ENCODE results near the gene CD300H. TPM values are rescaled to one million over a fixed set of nuclear protein-coding genes. Genes with fewer than 3 reads are reported as not detected.

Gene CD300H
- total RNA-seq, 1 experiment from 2014 or later = not detected

- RAD21 ChIA-PET (ENCODE audit: low non-redundant PET in 1 of 2, low total read pairs in 2 of 2, uncharacterized antibody in 2 of 2, unreplicated experiment in 2 of 2) = no interaction called here
These were observed 11.8 kb downstream of the CD300H start for GRCh38 chr17:74555427-74555940.

GRCh38 chr17:74554909-74555308, 12.4 kb downstream of the CD300H start:
- ChIA-PET POLR2A (no interaction called here), RAD21 (ENCODE audit: low non-redundant PET in 1 of 2, low total read pairs in 2 of 2, uncharacterized antibody in 2 of 2, unreplicated experiment in 2 of 2) (no interaction called here), CTCF (interaction anchor here (2.6 to 3.7 kb wide), 2 partner anchors 11 to 12 kb away, joined by 11 to 19 read pairs; partner anchors contain the start of gene CD300H)
- Histone ChIP-seq H3K9me3 (ENCODE audit: control insufficient read depth in 1 of 2, insufficient read depth in 1 of 2, low read depth in 1 of 2, low read length in 2 of 2) (no peaks in the 10 kb centered on the region), H3K4me1 (ENCODE audit: control insufficient read depth in 1 of 2, insufficient read depth in 2 of 2, low read length in 2 of 2) (no peaks in the 10 kb centered on the region), H3K79me2 (ENCODE audit: insufficient read depth, low read length) (no peaks in the 10 kb centered on the region), H4K20me1 (ENCODE audit: insufficient read depth) (no peaks in the 10 kb centered on the region), H3K9me2 (ENCODE audit: insufficient read depth) (no peaks in the 10 kb centered on the region), H3K9ac (ENCODE audit: low read length) (no peak overlapping the region), H3K4me3 (replicated peaks in 1 of 2; ENCODE audit: low read depth in 1 of 2, low read length in 2 of 2) (no peak overlapping the region), H3K27me3 (ENCODE audit: insufficient read depth, low read length) (peaks cover 40% of the 10 kb centered on the region), H3K36me3 (ENCODE audit: control insufficient read depth in 1 of 2, insufficient read depth in 2 of 2, low read length in 2 of 2) (no peaks in the 10 kb centered on the region), H2AFZ (ENCODE audit: low read depth, low read length, poor library complexity, severe bottlenecking) (no peak overlapping the region), H3K4me2 (ENCODE audit: low read length) (no peak overlapping the region), H3K27ac (ENCODE audit: low read depth, low read length) (no peak overlapping the region)
- intact Hi-C loops (cut with micrococcal nuclease) = no loop called here
- DNase-seq (ENCODE audit: low read depth, low spot score) = no peak
- no TSS peak for BruUV-seq (replicated peaks)
- no peak for ATAC-seq
- no peak for TF ChIP-seq FOSL1 (IDR thresholded peaks at IDR 0.05; ENCODE audit: low read depth)
- no peak for TF ChIP-seq EZH2 (IDR thresholded peaks at IDR 0.05)
- no peak for TF ChIP-seq JUND (IDR thresholded peaks at IDR 0.05)
- TF ChIP-seq ZBTB33 (IDR thresholded peaks at IDR 0.05; ENCODE audit: extremely low read depth, insufficient replicate concordance, low read length) = no peak
- TF ChIP-seq CBX3 (IDR thresholded peaks at IDR 0.05; ENCODE audit: low read depth) = no peak
- no peak for TF ChIP-seq CTCF (IDR thresholded peaks at IDR 0.05 in 2 of 3, conservative IDR thresholded peaks at IDR 0.05 in 1 of 3; ENCODE audit: borderline replicate concordance in 1 of 3, insufficient read depth in 1 of 3, low read depth in 2 of 3, low read length in 2 of 3)
- no peak for TF ChIP-seq POLR2A (IDR thresholded peaks at IDR 0.05; ENCODE audit: borderline replicate concordance, extremely low read depth, insufficient read depth, insufficient read length)
- TF ChIP-seq ZNF274 (IDR thresholded peaks at IDR 0.05; ENCODE audit: low read depth, low read length) = no peak
- TF ChIP-seq EGR1 (IDR thresholded peaks at IDR 0.05; ENCODE audit: low read depth) = no peak
- no peak for TF ChIP-seq CEBPB (IDR thresholded peaks at IDR 0.05; ENCODE audit: low read depth)
- TF ChIP-seq MAX (IDR thresholded peaks at IDR 0.05) = no peak
- TF ChIP-seq TCF7L2 (IDR thresholded peaks at IDR 0.05; ENCODE audit: borderline replicate concordance, extremely low read depth, insufficient read depth, insufficient read length) = no peak
- TF ChIP-seq RAD21 (IDR thresholded peaks at IDR 0.05; ENCODE audit: low read depth) = no peak
- no peak for TF ChIP-seq ELF1 (IDR thresholded peaks at IDR 0.05; ENCODE audit: borderline replicate concordance, low read depth)

More at GRCh38 chr17:74555427-74555940, 11.8 kb downstream of the CD300H start:
- Histone ChIP-seq H3K4me1 (ENCODE audit: control insufficient read depth in 1 of 2, insufficient read depth in 2 of 2, low read length in 2 of 2) (no peaks in the 10 kb centered on the region), H3K27me3 (ENCODE audit: insufficient read depth, low read length) (peaks cover 41% of the 10 kb centered on the region), H3K4me2 (ENCODE audit: low read length) (no peak overlapping the region), H3K4me3 (replicated peaks in 1 of 2; ENCODE audit: low read depth in 1 of 2, low read length in 2 of 2) (no peak overlapping the region), H2AFZ (ENCODE audit: low read depth, low read length, poor library complexity, severe bottlenecking) (no peak overlapping the region), H3K36me3 (ENCODE audit: control insufficient read depth in 1 of 2, insufficient read depth in 2 of 2, low read length in 2 of 2) (no peaks in the 10 kb centered on the region), H3K9me3 (ENCODE audit: control insufficient read depth in 1 of 2, insufficient read depth in 1 of 2, low read depth in 1 of 2, low read length in 2 of 2) (no peaks in the 10 kb centered on the region), H3K27ac (ENCODE audit: low read depth, low read length) (no peak overlapping the region), H3K9ac (ENCODE audit: low read length) (no peak overlapping the region), H3K79me2 (ENCODE audit: insufficient read depth, low read length) (no peaks in the 10 kb centered on the region), H3K9me2 (ENCODE audit: insufficient read depth) (no peaks in the 10 kb centered on the region), H4K20me1 (ENCODE audit: insufficient read depth) (no peaks in the 10 kb centered on the region)
- POLR2A ChIA-PET = no interaction called here
- ATAC-seq (no peak), DNase-seq (ENCODE audit: low read depth, low spot score) (no peak)
- no peak for TF ChIP-seq YY1 (IDR thresholded peaks at IDR 0.05; ENCODE audit: extremely low read depth, insufficient replicate concordance, low read depth, low read length)
- CTCF ChIA-PET = interaction anchor here (3.7 kb wide), 1 partner anchor 11 kb away, joined by 19 read pairs; the partner anchor contains the start of gene CD300H
- intact Hi-C loops (cut with micrococcal nuclease) = no loop called here
- no TSS peak for BruUV-seq (replicated peaks)

Data from HCT116 (cell line).